K562 (cell line): Measurements from ENCODE around the gene MAST4. TPM values are rescaled to one million over a fixed set of nuclear protein-coding genes. Genes with fewer than 3 reads are reported as not detected.

Experiments used
- ATAC-seq: fragments of 200-7000 bp; cut with Tn5 transposase; 3 replicates; pipeline ENCODE4 v1.9.1; 2020; ENCODE audit warnings: moderate library complexity
- BruUV-seq: library from RNA; stranded (reverse); fragments of 400-500 nt; replicated peaks from 2 replicates; lab custom pipeline; 2021; lab: Mats Ljungman, UMichigan
- CTCF ChIA-PET: fragments of 300-600 bp; formaldehyde crosslinking; extraction: SDS; loops from one replicate; lab custom pipeline; 2021; ENCODE audit warnings: low intra/inter-chr PET ratio; lab: Yijun Ruan, JAX
- POLR2A ChIA-PET: fragments of 300-600, 350-650 bp; sonication (Branson Sonifier 250); formaldehyde crosslinking; extraction: SDS; loops from one replicate; lab custom pipeline; 2021; ENCODE audit warnings: antibody characterized with exemption, inconsistent platforms; lab: Yijun Ruan, JAX
- DNase-seq, 4 experiments: peaks; one replicate each; pipeline versions ENCODE4 v3.0.0 to v3.0.0-alpha.2; 2011 to 2018; ENCODE audit warnings: low spot score in 3 of 4, mixed read lengths in 3 of 4; ENCODE audit errors: extremely low read depth in 1 of 4
- FAIRE-seq: peaks from 2 replicates; lab custom pipeline; 2011; peaks lifted over from hg19 to GRCh38; lab: Jason Lieb, UNC
- H2AFZ ChIP-seq: 2 replicates; pipeline ENCODE4 v1.6.0; 2011; ENCODE audit warnings: low read depth, low read length, control low read depth, inconsistent platforms
- H3K27ac ChIP-seq: fragments of 200-600 bp; 3 replicates; pipeline ENCODE4 v1.8.0; 2011; ENCODE audit warnings: low read depth, mild to moderate bottlenecking, control low read depth, inconsistent platforms, low read length, moderate library complexity, mixed read lengths; ENCODE audit errors: extremely low read depth
- H3K27me3 ChIP-seq, 2 experiments: fragments of 300-600 bp in 1 of 2; 2 replicates in 1 of 2; 3 replicates in 1 of 2; pipeline versions ENCODE4 v1.6.0 to v1.8.0; 2011; ENCODE audit warnings: inconsistent platforms in 2 of 2, low read length in 2 of 2, mild to moderate bottlenecking in 1 of 2, mixed read lengths in 1 of 2, moderate library complexity in 1 of 2; ENCODE audit not compliant: control insufficient read depth in 2 of 2, insufficient read depth in 2 of 2
- H3K36me3 ChIP-seq: fragments of 300-600 bp; 3 replicates; pipeline ENCODE4 v1.8.0; 2011; ENCODE audit warnings: mild to moderate bottlenecking, low read length, inconsistent platforms; ENCODE audit not compliant: control insufficient read depth, insufficient read depth
- H3K4me1 ChIP-seq, 2 experiments: fragments of 200-600 bp in 1 of 2; replicated peaks in 1 of 2; 2 replicates in 1 of 2; 3 replicates in 1 of 2; pipeline versions ENCODE4 v1.5.1 to v1.8.0; 2011; ENCODE audit warnings: inconsistent platforms in 2 of 2, low read length in 2 of 2, mild to moderate bottlenecking in 1 of 2, mixed read lengths in 1 of 2, moderate library complexity in 1 of 2; ENCODE audit not compliant: control insufficient read depth in 2 of 2, insufficient read depth in 2 of 2
- H3K4me2 ChIP-seq: 2 replicates; pipeline ENCODE4 v1.6.1; 2011; ENCODE audit warnings: low read length, control low read depth, inconsistent platforms, mixed read lengths; ENCODE audit not compliant: insufficient read depth
- H3K4me3 ChIP-seq: fragments of 200-600 bp; sonication (generic), shearing (Covaris generic); 2 replicates; pipeline ENCODE4 v1.5.1; 2016; ENCODE audit warnings: control low read depth, inconsistent platforms
- H3K79me2 ChIP-seq: fragments of 200-600 bp; 3 replicates; pipeline ENCODE4 v1.8.0; 2011; ENCODE audit warnings: low read length, inconsistent platforms; ENCODE audit not compliant: control insufficient read depth, insufficient read depth
- H3K9ac ChIP-seq, 2 experiments: 2 replicates each; pipeline versions ENCODE4 v1.6.0 to v1.6.1; 2011; ENCODE audit warnings: low read depth in 2 of 2, low read length in 2 of 2, control low read depth in 1 of 2, inconsistent platforms in 1 of 2, mild to moderate bottlenecking in 1 of 2, mixed read lengths in 1 of 2; ENCODE audit not compliant: insufficient read depth in 1 of 2
- H3K9me1 ChIP-seq: one replicate; pipeline ENCODE4 v1.6.0; 2011; ENCODE audit warnings: inconsistent platforms, mild to moderate bottlenecking, low read length, moderate library complexity; ENCODE audit not compliant: control insufficient read depth, insufficient read depth
- H3K9me3 ChIP-seq: replicated peaks from 2 replicates; pipeline ENCODE4 v1.5.1; 2011; ENCODE audit warnings: low read depth, low read length, inconsistent platforms; ENCODE audit not compliant: control insufficient read depth, insufficient read depth
- H4K20me1 ChIP-seq: replicated peaks from 2 replicates; pipeline ENCODE4 v1.6.1; 2011; ENCODE audit warnings: low read length, inconsistent platforms, mixed read lengths; ENCODE audit not compliant: control insufficient read depth, insufficient read depth
- BCLAF1 ChIP-seq, 2 experiments: fragments of 450-650 bp in 1 of 2; IDR thresholded peaks; 2 replicates each; pipeline ENCODE4 v1.6.1; 2011 to 2017; ENCODE audit warnings: low read depth in 2 of 2, antibody characterized with exemption in 1 of 2, borderline replicate concordance in 1 of 2, low read length in 1 of 2, mild to moderate bottlenecking in 1 of 2, mixed read lengths in 1 of 2; ENCODE audit not compliant: control insufficient read depth in 1 of 2
- CCNT2 ChIP-seq: IDR thresholded peaks from 2 replicates; pipeline ENCODE4 v1.6.1; 2011; ENCODE audit warnings: borderline replicate concordance, low read depth, mild to moderate bottlenecking, moderate library complexity, mixed read lengths, low read length; ENCODE audit not compliant: insufficient read length; ENCODE audit errors: extremely low read depth
- CEBPZ ChIP-seq: fragments of 150-350 bp; IDR thresholded peaks from 2 replicates; pipeline ENCODE4 v1.6.1; 2014; ENCODE audit warnings: low read depth, mild to moderate bottlenecking, low read length, borderline replicate concordance
- EP300 ChIP-seq: IDR thresholded peaks from 2 replicates; pipeline ENCODE4 v1.6.1; 2012; ENCODE audit warnings: low read length, improper control_type of control experiment
- FOXM1 ChIP-seq, 2 experiments: fragments of 450-650 bp in 1 of 2; sonication (generic) in 1 of 2; formaldehyde crosslinking in 1 of 2; IDR thresholded peaks; 2 replicates each; pipeline versions ENCODE4 v1.6.1 to v1.9.0; 2017 to 2022; ENCODE audit warnings: low read depth in 2 of 2, mild to moderate bottlenecking in 2 of 2, missing genetic modification reagents in 1 of 2, moderate library complexity in 1 of 2
- KDM1A ChIP-seq, 2 experiments: fragments of 450-650 bp; IDR thresholded peaks; 2 replicates each; pipeline ENCODE4 v1.6.1; 2016; ENCODE audit warnings: mild to moderate bottlenecking in 2 of 2
- KLF16 ChIP-seq: IDR thresholded peaks from 2 replicates; pipeline ENCODE4 v1.6.1; 2016; ENCODE audit warnings: antibody characterized with exemption
- MAFF ChIP-seq: IDR thresholded peaks from 2 replicates; pipeline ENCODE4 v1.6.1; 2012; ENCODE audit warnings: low read length, improper control_type of control experiment
- PHF8 ChIP-seq: fragments of 200-600 bp; sonication (generic); IDR thresholded peaks from 2 replicates; pipeline ENCODE4 v1.6.1; 2012; ENCODE audit warnings: mixed run types, mild to moderate bottlenecking, inconsistent platforms, low read length, moderate library complexity, borderline replicate concordance
- SMARCE1 ChIP-seq: fragments of 450-650 bp; IDR thresholded peaks from 2 replicates; pipeline ENCODE4 v1.7.1; 2016; ENCODE audit warnings: mild to moderate bottlenecking
- SMC3 ChIP-seq: conservative IDR thresholded peaks from 2 replicates; pipeline ENCODE4 v1.6.1; 2011; ENCODE audit warnings: low read depth, low read length, improper control_type of control experiment; ENCODE audit not compliant: insufficient read depth
- SRSF9 ChIP-seq: fragments of 200-400 bp; formaldehyde crosslinking; IDR thresholded peaks from 2 replicates; pipeline ENCODE4 v1.6.1; 2017; ENCODE audit warnings: low read depth, low read length, borderline replicate concordance
- ZBTB17 ChIP-seq: fragments of 450-650 bp; formaldehyde crosslinking; IDR thresholded peaks from 2 replicates; pipeline ENCODE4 v1.4.0; 2020; ENCODE audit warnings: mild to moderate bottlenecking
- ZC3H11A ChIP-seq: IDR thresholded peaks from 2 replicates; pipeline ENCODE4 v1.6.1; 2012; ENCODE audit warnings: low read depth, low read length, improper control_type of control experiment
- ZNF133 ChIP-seq: fragments of 250-450 bp; sonication (Bioruptor Pico); IDR thresholded peaks from 2 replicates; pipeline ENCODE4 v1.4.0; 2020; ENCODE audit warnings: mild to moderate bottlenecking
- ZNF431 ChIP-seq: sonication (generic); formaldehyde crosslinking; IDR thresholded peaks from 2 replicates; pipeline ENCODE4 v1.8.0; 2022; ENCODE audit warnings: mild to moderate bottlenecking, missing genetic modification reagents
- WGBS: fragments of 100-300 bp; shearing (Covaris generic); methylation state at CpG from one replicate; pipeline ENCODE4 v1.1.6; 2016; ENCODE audit warnings: low coverage, mixed read lengths; ENCODE audit not compliant: insufficient coverage; ENCODE audit errors: missing lambda C conversion rate; 5-methylcytosine and 5-hydroxymethylcytosine counted together
- in situ Hi-C: fragments of 300-500 bp; cut with MboI; formaldehyde crosslinking; loops from 4 replicates; pipeline ENCODE4 v1.15.0; 2018; ENCODE audit warnings: inconsistent platforms, mixed read lengths
- intact Hi-C: fragments of 100-400 bp; cut with micrococcal nuclease; formaldehyde crosslinking; loops from 2 replicates; pipeline ENCODE4 v1.14.2; 2022
- polyA plus RNA-seq, 8 experiments: library from polyadenylated mRNA; depleted of rRNA in 4 of 8; stranded (reverse) in 5 of 8; unstranded in 3 of 8; fragments of >200 nt; fragmentation: Nextera tagmentation in 2 of 8; fragmentation: Illumina TruSeq in 1 of 8; extraction: Ambion mirVana in 2 of 8; extraction: Trizol in 1 of 8; gene quantifications; 2 replicates each; pipeline versions ENCODE4 v1.2.1 to v1.2.3, GENCODE V29; 2011 to 2014; ENCODE audit warnings: inconsistent platforms in 1 of 8, missing spikeins in 1 of 8
- total RNA-seq, 7 experiments: library from RNA; depleted of rRNA in 6 of 7; stranded (reverse); fragments of >200 nt in 6 of 7; fragmentation: Illumina TruSeq in 2 of 7; extraction: Trizol in 2 of 7; gene quantifications; 2 replicates each; pipeline versions ENCODE4 v1.2.1 to v1.2.3, GENCODE V29; 2011 to 2021; ENCODE audit warnings: low replicate concordance in 1 of 7

The MAST4 gene
- total and polyA plus RNA-seq, 9 of the 15 experiments (the other 6 are each of a cell fraction or from before 2014, with no cell fraction given): 0.88 to 10.1 (median 5.2) TPM

- no peak for ATAC-seq
- Histone ChIP-seq H3K27ac (no peak overlapping the region), H3K4me2 (no peak overlapping the region), H3K9me3 (no peaks in the 10 kb centered on the region), H3K9ac (no peak overlapping the region), H4K20me1 (no peaks in the 10 kb centered on the region), H2AFZ (no peak overlapping the region), H3K4me3 (no peak overlapping the region), H3K79me2 (no peaks in the 10 kb centered on the region), H3K9me1 (no peaks in the 10 kb centered on the region), H3K36me3 (peaks cover 1% of the 10 kb centered on the region; the same call in 2 of the 3 replicates), H3K27me3 (no peaks in the 10 kb centered on the region), H3K4me1 (no peaks in the 10 kb centered on the region)
- CTCF ChIA-PET: no interaction called here
- no peak for FAIRE-seq
- 29% methylated on average over 4 of the region's 4 CpGs for WGBS
- no peak for DNase-seq
- POLR2A ChIA-PET: interaction anchor here (0.7 kb wide), 2 partner anchors 117 to 176 kb away, joined by 3 to 8 read pairs; no protein-coding TSS in a partner anchor
- BruUV-seq: no TSS peak
- in situ Hi-C loops: no loop called here
- intact Hi-C loops: no loop called here
- TF ChIP-seq ZC3H11A (no peak), CCNT2 (no peak), ZNF133 (CRISPR knock-in tag) (no peak), ZNF431 (CRISPR knock-in tag) (no peak), SMC3 (no peak), BCLAF1 (IDR thresholded peaks at IDR 0.05; ENCODE audit: borderline replicate concordance in 1 of 2, control insufficient read depth in 1 of 2, low read depth in 2 of 2, low read length in 1 of 2) (no peak), EP300 (no peak), KDM1A (IDR thresholded peaks at IDR 0.05) (no peak), ZBTB17 (no peak), FOXM1 (IDR thresholded peaks at IDR 0.05; ENCODE audit: low read depth) (no peak), FOXM1 (CRISPR knock-in tag; IDR thresholded peaks at IDR 0.05; ENCODE audit: low read depth) (no peak), SRSF9 (no peak), PHF8 (no peak), MAFF (no peak), CEBPZ (no peak), SMARCE1 (no peak), KLF16 (no peak)
These were observed 489.4 kb downstream of the MAST4 start for GRCh38 chr5:67085616-67086015.
